GM12874 (cell line): ENCODE measurements around the gene ZNF416.

ENCODE experiments used
- TF ChIP-seq, protein P1 (sequence below): IDR thresholded peaks from 2 replicates; pipeline ENCODE4 v1.5.1; 2011; ENCODE audit warnings: low read depth, mild to moderate bottlenecking, control low read depth, low read length, moderate library complexity; ENCODE audit not compliant: insufficient read depth

The ZNF416 gene

GRCh38 chr19:57557659-57558058, 21.1 kb downstream of the ZNF416 start:
- TF ChIP-seq, protein P1, sequence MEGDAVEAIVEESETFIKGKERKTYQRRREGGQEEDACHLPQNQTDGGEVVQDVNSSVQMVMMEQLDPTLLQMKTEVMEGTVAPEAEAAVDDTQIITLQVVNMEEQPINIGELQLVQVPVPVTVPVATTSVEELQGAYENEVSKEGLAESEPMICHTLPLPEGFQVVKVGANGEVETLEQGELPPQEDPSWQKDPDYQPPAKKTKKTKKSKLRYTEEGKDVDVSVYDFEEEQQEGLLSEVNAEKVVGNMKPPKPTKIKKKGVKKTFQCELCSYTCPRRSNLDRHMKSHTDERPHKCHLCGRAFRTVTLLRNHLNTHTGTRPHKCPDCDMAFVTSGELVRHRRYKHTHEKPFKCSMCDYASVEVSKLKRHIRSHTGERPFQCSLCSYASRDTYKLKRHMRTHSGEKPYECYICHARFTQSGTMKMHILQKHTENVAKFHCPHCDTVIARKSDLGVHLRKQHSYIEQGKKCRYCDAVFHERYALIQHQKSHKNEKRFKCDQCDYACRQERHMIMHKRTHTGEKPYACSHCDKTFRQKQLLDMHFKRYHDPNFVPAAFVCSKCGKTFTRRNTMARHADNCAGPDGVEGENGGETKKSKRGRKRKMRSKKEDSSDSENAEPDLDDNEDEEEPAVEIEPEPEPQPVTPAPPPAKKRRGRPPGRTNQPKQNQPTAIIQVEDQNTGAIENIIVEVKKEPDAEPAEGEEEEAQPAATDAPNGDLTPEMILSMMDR: no peak

GRCh38 chr19:57552432-57552831, 26.3 kb downstream of the ZNF416 start:
- TF ChIP-seq, protein P1: no peak

GRCh38 chr19:57546513-57546912, 32.2 kb downstream of the ZNF416 start:
- TF ChIP-seq, protein P1: no peak

- TF ChIP-seq, protein P1: no peak
Observed at GRCh38 chr19:57537953-57538547, 40.7 kb downstream of the ZNF416 start.

DNA sequence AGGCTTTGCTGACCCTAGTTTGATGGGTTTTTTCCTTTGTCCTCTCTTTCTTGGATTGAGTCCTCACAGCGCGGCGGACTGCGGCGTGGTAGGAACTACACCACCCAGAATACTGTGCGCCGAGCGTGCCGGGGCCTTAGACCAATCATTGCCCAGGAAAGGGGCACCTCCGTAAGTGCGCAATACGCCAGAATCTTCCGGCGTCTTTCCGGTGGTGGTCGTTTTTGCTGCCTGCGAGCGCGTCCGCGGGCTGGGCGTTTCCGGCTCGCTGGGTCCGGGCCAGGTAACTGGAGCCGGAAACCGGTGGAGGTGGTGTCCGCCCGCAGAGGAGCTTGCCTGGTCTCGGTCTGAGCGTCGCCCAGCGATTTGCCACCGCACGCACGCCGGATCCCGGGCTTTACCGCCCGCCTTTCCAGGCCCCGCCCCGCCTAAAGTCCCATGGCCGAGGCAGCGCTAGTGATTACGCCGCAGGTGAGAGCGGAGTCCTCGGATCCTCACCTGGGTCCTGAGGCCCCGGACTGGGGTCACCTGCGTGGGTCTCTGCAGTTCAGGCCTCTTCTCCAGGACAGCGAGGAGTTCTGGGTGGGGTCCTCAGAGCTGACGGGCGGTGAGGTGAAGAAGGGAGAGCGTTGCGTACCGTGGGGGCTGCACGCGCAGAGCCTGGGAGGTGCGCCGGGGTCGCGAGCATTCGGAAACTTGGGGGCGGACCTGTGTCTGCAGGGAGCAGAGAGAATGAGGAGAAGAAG, 51.4 kb downstream of the ZNF416 start, which contains the start of gene ZNF549:
ZNF549 (plus strand) TSS at position 221 of the 746 bp plus-strand sequence; CDS start at position 439, 218 bp downstream.
- TF ChIP-seq, protein P1: no peak
